MG63 (cell line): ENCODE measurements around the gene COL25A1. TPM values are rescaled to one million over a fixed set of nuclear protein-coding genes. Genes with fewer than 3 reads are reported as not detected.
"Not testable (repeated sequence)": the region's sequence is repeated elsewhere in the genome, so short reads cannot be mapped to it uniquely, and the experiment has no call there.

Experiments used
- DNase-seq: peaks from one replicate; pipeline ENCODE4 v3.0.0-alpha.2; 2020
- H3K27me3 ChIP-seq: fragments of 250-450 bp; sonication (Bioruptor Pico); 2 replicates; pipeline ENCODE4 v1.5.1; 2020; ENCODE audit warnings: mild to moderate bottlenecking, moderate library complexity
- H3K36me3 ChIP-seq: fragments of 250-450 bp; sonication (Bioruptor Pico); 2 replicates; pipeline ENCODE4 v1.5.1; 2020; ENCODE audit warnings: mild to moderate bottlenecking, moderate library complexity
- H3K4me3 ChIP-seq: fragments of 250-450 bp; sonication (Bioruptor Pico); 2 replicates; pipeline ENCODE4 v1.5.1; 2020; ENCODE audit warnings: mild to moderate bottlenecking, moderate library complexity
- H3K9me3 ChIP-seq: fragments of 250-450 bp; sonication (Bioruptor Pico); 2 replicates; pipeline ENCODE4 v1.5.1; 2020; ENCODE audit warnings: mild to moderate bottlenecking, moderate library complexity
- total RNA-seq: library from RNA; depleted of rRNA; stranded (reverse); fragments of >200 nt; shearing (Covaris generic); gene quantifications from 2 replicates; pipeline ENCODE4 v1.2.3, GENCODE V29; 2014; ENCODE audit warnings: low replicate concordance

Gene COL25A1
- total RNA-seq, 1 experiment from 2014 or later: not detected

DNA sequence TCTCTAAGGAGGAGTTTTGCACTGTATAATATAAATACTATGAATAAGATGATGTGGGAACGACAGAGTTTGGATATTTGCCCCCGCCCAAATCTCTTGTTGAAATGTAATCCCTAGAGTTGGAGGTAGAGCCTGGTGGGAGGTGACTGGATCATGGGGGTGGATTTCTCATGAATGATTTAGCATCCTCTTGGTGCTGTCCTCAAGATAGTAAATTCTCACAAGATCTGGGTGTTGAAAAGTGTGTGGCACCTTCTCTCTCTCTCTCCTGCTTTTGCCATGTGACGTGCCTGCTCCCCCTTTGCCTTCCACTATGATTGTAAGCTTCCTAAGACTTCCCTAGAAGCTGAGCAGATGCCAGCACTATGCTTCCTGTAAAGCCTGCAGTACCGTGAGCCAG lies 298.0 kb downstream of the COL25A1 start:
- Histone ChIP-seq H3K36me3 (no peaks in the 10 kb centered on the region), H3K9me3 (no peaks in the 10 kb centered on the region), H3K4me3 (no peak overlapping the region), H3K27me3 (no peaks in the 10 kb centered on the region)
- DNase-seq: no peak

DNA sequence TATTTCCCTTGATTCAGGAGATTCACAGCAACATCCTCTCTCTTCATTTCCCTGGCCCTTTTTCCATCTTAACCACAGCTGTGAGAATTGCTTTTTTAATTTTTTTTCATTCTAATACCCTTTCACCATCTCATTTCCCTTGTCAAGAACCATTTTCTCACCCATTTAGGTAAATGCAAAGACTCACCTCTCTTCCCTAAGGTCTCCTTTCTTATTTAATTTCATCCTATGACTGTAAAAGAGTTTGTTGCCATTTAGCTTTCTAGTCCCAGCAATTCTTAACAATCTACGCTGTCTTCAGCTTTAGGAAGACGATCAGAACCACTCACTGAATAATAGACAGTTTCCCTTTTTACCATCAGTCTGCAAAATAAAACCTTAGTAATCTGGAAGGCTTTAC lies 298.5 kb downstream of the COL25A1 start:
- H3K4me3 ChIP-seq: no peak overlapping the region

DNA sequence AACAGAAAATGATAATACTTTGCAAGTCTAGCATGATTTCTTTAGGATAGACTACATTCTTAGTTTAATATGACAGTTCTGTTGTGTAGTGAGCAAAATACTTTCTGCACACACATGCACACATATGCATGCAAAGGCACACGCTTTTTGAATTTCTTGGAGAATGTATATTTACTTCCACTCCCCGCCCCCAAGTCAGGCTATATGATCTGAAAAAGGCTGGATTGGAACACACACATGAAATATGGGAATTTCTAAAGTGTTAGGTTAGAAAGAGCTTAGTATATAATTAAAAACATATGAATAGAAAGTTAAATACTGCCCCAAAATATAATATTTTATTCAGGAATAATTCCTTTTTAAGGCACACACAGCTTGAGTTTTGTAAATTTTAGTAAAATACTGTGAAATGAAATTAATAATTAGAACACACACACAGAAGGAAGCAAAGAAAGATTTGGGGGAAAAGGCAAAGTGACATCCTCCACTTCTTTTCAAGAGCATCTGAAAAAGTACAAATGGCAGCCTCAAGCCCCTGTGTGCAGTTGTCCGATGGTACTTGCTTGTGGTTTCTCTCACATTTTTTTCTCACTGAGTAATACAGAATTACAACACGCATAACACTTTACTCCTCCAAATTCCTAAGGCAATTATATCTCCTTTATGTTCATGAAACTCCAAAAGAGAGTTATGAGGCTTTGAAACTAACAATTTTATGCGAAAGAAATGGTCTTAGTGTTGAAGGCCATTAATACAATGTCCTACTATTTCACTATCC lies 310.7 kb downstream of the COL25A1 start:
- Histone ChIP-seq H3K4me3 (no peak overlapping the region), H3K27me3 (no peaks in the 10 kb centered on the region), H3K36me3 (no peaks in the 10 kb centered on the region), H3K9me3 (no peaks in the 10 kb centered on the region)
- no peak for DNase-seq

More for the DNA sequence above, 298.5 kb downstream of the COL25A1 start:
- H3K36me3 ChIP-seq: no peaks in the 10 kb centered on the region
- no peaks in the 10 kb centered on the region for H3K27me3 ChIP-seq
- no peaks in the 10 kb centered on the region for H3K9me3 ChIP-seq
- DNase-seq: no peak

DNA sequence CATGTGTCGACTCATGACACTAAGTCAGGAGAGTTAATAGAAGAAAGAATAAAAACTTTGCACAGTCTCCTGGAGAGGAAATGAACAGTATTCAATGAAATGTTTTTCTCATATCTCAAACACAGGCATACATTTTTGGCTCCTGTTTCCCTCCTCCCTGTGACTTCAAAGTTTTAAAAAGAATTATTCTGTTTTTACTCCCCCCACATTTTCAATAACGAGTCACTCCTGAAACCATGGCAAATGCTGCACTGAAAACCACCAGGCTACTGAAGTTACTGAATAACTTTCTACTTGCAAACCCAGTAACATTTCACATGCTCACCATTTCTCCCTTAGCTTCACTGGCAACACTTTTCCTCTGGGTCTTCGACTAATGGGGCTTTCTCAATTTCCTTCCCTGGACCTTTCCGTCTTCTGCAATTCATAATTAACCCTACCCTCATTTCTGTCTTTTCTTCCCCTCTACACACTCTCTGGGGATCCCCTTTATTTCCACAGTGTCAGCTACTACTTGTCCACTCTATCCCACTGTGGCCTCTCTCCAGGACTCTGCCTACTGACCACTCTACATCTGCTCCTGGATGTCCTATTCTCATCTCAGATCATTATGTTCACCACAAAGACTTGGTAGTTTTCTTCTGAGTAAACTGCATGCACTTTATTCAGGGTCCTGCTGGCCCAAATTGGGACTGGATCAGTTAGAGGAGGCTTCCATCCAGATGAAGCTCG lies 313.8 kb downstream of the COL25A1 start:
- no peak for DNase-seq
- H3K4me3 ChIP-seq: no peak overlapping the region
- no peaks in the 10 kb centered on the region for H3K9me3 ChIP-seq
- no peaks in the 10 kb centered on the region for H3K36me3 ChIP-seq
- H3K27me3 ChIP-seq: no peaks in the 10 kb centered on the region

DNA sequence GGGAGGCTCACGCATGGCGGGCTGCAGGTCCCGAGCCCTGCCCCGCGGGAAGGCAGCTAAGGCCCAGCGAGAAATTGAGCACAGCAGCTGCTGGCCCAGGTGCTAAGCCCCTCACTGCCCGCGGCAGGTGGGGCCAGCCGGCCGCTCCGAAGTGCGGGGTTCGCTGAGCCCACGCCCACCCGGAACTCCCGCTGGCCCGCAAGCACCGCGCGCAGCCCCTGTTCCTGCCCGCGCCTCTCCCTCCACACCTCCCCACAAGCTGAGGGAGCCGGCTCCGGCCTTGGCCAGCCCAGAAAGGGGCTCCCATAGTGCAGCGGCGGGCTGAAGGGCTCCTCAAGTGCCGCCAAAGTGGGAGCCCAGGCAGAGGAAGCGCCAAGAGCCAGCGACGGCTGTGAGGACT lies 318.0 kb downstream of the COL25A1 start:
- not testable (repeated sequence) for H3K36me3 ChIP-seq, H3K4me3 ChIP-seq, H3K27me3 ChIP-seq, DNase-seq, H3K9me3 ChIP-seq

DNA sequence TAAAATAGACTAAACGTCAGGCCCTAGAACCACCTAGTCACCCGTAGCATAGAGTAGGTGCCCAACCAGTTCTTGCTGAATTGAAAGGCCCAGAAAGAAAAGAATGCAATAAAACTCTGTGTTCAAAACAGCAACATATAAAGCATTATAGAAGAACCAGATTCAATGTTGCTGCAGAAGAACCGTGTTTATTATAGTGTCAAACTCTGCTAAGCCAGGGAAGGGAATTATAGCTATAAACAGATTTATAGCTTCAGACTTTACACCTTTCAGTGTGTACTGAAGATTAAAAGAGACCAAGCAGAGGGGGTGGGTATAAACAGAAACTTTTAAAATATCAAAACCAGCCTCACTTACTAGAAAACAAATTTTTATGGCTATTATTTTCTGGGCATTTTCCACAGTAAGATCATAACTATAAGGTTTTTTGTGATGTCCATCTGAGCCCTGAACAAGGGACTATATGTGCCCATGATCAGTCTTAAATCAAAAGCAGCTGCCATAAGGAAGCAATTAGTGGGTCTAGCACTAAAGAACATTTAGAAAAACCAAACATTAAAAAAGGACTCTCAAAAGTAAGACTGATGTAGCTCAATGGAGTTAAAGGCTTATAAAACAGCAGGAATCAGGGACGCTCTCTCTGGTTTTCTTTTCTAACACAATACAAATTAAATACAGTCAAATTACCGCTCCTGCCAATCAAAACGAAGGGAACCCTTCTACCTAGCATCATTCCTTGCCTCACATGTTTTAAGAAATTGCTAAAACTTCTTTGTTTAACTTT lies 319.9 kb downstream of the COL25A1 start:
- H3K9me3 ChIP-seq: no peaks in the 10 kb centered on the region
- no peaks in the 10 kb centered on the region for H3K36me3 ChIP-seq
- no peak overlapping the region for H3K4me3 ChIP-seq
- no peaks in the 10 kb centered on the region for H3K27me3 ChIP-seq
- DNase-seq: no peak

DNA sequence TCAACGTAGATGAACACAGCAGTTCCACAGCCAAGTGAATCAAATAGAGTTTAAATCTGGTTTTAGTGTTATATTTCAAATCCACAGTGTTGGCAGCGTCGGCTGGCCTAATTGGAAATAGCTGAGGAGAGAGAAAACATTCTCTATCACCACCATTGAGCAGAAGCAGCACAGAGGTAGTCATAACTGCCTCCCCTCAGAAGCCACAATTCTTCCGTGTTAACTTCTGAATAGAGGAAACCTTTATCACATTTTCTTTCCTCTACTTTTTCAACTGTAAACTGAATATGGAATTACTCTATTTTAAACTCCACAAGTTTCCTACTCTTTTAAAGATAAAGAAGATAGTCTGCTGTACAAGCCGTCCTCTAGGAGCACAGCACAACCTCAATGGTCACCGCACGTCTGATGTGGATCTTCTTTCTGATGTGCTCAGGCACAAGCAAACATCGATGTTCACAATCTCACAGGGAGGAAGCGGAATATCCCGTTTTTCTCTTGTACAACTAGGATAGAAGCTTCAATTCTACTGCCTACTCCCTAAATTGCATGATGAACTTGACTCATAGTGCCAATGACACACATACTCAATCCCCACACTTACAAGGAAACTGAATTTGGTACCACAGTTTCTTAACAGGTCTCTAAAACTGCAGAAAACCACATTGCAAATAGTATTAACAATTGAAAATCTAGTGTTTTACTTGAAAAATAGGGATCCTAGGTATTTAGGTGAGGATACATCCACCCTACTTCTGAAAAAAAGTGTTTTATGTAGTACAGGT lies 321.8 kb downstream of the COL25A1 start:
- no peaks in the 10 kb centered on the region for H3K9me3 ChIP-seq
- no peak overlapping the region for H3K4me3 ChIP-seq
- no peaks in the 10 kb centered on the region for H3K27me3 ChIP-seq
- no peaks in the 10 kb centered on the region for H3K36me3 ChIP-seq
- no peak for DNase-seq

DNA sequence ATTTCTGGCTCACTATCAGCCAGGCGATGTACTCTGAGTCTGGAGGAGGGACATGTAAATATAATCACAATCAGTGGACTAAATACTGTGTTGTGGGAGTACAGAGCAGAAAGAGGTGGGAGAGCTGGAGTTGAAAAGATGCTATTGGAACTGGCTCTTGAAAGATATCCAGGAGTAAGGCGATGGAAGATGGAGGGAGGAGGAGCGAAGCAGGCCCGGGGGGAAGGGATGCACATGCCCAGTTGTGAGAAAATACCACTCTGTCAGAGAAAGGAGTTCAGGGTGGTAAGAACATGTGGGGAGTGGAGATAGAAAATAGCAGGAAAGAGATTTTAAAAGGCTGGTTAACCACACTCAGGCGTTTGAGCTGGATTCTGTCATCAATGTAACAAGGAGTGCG lies 322.7 kb downstream of the COL25A1 start:
- H3K36me3 ChIP-seq: no peaks in the 10 kb centered on the region
- H3K4me3 ChIP-seq: no peak overlapping the region
- no peaks in the 10 kb centered on the region for H3K9me3 ChIP-seq
- no peaks in the 10 kb centered on the region for H3K27me3 ChIP-seq
- no peak for DNase-seq

DNA sequence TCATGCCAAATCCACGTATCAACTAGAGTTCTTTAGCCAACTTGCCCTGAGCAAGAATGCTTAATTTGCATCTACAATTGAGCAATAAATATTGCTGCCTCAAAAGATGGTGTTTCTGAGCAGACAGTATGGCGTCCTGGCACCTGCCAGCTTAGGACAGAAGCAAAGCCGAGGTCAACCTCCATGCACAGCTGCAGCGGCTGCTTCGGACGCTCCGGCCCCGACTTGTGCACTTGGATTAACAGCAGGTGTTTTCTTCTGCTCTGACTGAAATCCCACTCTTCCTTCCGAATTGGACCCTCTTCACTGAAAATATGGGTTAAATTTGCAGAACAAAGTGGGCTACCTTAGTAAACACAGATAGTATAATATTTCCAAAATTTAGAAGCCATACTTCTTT lies 324.4 kb downstream of the COL25A1 start:
- Histone ChIP-seq H3K4me3 (no peak overlapping the region), H3K36me3 (no peaks in the 10 kb centered on the region), H3K27me3 (no peaks in the 10 kb centered on the region), H3K9me3 (no peaks in the 10 kb centered on the region)
- no peak for DNase-seq

DNA sequence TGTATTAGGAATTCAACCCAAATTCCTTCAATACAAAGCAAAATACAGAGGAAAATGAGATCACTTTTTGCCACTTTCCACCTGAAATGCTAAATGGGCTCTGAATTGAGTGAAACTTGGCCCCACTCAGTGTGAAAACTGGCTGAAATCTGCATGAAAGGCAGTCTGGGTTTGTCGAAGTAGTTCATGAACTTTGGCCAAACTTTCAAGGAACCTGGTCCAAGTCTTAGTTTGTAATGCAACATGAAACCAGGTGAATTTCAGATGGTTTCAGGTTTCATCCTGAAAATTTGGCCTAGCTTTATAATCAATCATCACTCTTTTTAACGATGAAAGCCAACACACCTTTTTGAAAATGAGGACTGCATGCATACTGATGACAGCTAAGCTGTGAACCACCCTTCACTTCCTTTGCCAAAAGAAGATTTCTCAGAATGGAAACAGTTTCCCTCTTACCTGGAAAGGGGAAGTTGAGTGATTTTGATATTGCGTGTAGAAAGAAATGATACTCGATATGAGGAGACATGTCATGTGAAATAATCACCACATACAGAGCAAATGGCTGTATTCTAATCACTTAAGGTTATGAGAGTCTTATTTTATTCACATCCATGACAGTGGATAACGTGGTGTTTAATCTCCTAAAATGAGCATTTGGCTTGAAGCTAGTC lies 329.7 kb downstream of the COL25A1 start:
- no peaks in the 10 kb centered on the region for H3K36me3 ChIP-seq

DNA sequence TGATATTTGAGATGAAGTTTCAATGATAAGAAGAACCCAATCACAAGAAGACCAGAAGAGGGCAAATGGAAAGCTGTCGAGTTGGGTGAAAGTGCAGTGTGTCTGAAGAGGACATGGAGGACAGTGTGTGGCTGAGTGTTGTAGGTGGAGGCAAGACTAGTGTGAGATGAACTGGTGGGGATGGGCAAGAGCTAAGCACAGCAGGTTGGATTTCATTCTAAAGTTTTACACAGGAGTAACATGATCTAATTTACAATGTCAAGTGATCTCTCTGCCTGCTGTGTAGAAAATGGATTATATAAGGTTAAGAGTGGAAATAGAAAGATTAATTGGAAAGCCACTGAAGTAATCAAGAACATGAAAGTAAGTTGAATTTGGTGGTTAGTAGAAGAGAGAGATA lies 331.0 kb downstream of the COL25A1 start:
- DNase-seq: no peak

More for the DNA sequence above, 329.7 kb downstream of the COL25A1 start:
- no peaks in the 10 kb centered on the region for H3K27me3 ChIP-seq
- H3K4me3 ChIP-seq: no peak overlapping the region
- no peaks in the 10 kb centered on the region for H3K9me3 ChIP-seq
- no peak for DNase-seq

DNA sequence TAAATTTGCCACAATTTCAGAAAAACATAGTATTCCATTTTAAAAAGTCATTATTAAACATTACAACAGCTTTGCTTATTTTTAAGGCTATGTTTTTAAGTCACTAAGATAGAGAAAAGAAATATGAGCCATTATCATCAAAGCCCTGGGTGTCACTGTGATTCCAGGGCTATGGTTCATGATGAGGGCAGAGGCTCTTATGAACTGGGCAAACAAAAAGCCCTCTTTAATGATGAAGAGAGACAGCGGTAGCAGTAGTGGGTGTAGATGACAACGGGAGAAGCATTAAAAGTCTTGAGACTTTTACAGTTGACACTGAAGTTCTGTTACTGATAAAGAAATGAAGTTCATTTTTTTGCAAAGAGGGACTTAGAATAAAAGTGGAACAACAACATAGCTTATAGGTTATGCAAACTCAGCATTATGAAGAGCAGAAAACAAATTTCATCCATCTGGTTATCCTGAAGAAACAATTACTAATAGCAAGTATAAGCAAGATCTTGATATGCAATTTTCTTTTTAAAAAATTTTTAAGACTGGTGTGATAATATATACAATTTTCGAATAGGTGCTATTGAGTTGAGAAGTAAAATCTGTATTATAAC lies 336.9 kb downstream of the COL25A1 start:
- Histone ChIP-seq H3K27me3 (no peaks in the 10 kb centered on the region), H3K9me3 (no peaks in the 10 kb centered on the region), H3K4me3 (no peak overlapping the region), H3K36me3 (no peaks in the 10 kb centered on the region)
- no peak for DNase-seq

More for the DNA sequence above, 331.0 kb downstream of the COL25A1 start:
- Histone ChIP-seq H3K36me3 (no peaks in the 10 kb centered on the region), H3K9me3 (no peaks in the 10 kb centered on the region), H3K27me3 (no peaks in the 10 kb centered on the region), H3K4me3 (no peak overlapping the region)

DNA sequence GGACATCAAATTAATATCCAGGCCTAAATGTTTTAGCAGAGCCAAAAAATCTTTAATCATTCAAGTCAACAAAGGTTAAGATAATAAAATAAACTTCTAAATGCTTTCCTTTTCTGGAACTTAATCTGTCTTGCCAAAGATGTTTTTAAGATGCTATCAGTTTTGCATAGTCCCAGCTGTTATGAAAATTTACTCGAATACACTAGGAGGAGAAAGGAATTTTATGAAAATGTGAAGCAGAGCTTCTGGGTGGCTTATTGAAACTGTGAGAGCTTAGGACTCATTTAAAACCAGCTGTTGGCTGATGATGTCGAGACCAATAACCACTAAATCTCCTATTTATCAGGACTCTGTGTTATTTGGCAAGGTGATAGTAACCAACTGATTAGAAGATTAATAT lies 337.4 kb downstream of the COL25A1 start:
- Histone ChIP-seq H3K9me3 (no peaks in the 10 kb centered on the region), H3K4me3 (no peak overlapping the region), H3K36me3 (no peaks in the 10 kb centered on the region), H3K27me3 (no peaks in the 10 kb centered on the region)
- no peak for DNase-seq

DNA sequence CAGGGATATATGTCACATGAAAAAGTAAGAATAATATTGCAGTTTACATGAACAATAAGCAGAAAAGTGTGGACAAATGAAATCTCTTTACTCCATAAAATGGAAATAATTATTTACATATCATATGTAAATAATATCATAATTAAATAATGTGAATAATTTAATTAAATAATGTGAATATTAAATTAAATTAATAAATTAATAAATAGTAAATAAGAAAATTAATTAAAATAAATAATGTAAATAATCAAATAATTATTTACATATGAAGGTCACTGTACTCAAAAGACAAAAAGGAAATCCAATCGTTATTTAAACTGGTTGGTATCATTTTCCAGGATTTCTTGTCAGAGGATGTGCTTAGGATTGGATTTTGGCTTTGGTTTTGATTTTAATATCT lies 338.5 kb downstream of the COL25A1 start:
- Histone ChIP-seq H3K27me3 (no peaks in the 10 kb centered on the region), H3K4me3 (no peak overlapping the region)
- no peak for DNase-seq

DNA sequence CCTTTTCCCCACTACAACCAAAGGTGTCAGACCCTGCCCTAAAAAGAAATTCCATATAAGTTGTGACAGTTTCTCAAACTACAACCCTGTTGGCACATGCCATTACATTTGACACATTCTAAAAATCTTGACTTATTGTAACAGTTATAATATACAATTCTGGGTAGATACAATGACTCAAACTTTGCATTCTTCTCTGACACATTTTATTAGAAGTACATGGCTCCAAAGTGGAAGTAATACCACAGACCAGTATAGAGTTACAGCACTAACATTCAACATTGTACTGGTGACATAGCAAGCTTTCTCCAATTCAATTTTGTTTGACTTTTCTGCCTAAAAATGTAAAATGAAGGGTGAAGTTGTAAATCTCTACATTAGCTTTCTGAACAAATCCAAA lies 343.0 kb downstream of the COL25A1 start:
- DNase-seq: no peak
- H3K4me3 ChIP-seq: no peak overlapping the region
- H3K27me3 ChIP-seq: no peaks in the 10 kb centered on the region
- no peaks in the 10 kb centered on the region for H3K9me3 ChIP-seq
- no peaks in the 10 kb centered on the region for H3K36me3 ChIP-seq

More for the DNA sequence above, 338.5 kb downstream of the COL25A1 start:
- no peaks in the 10 kb centered on the region for H3K9me3 ChIP-seq
- no peaks in the 10 kb centered on the region for H3K36me3 ChIP-seq

DNA sequence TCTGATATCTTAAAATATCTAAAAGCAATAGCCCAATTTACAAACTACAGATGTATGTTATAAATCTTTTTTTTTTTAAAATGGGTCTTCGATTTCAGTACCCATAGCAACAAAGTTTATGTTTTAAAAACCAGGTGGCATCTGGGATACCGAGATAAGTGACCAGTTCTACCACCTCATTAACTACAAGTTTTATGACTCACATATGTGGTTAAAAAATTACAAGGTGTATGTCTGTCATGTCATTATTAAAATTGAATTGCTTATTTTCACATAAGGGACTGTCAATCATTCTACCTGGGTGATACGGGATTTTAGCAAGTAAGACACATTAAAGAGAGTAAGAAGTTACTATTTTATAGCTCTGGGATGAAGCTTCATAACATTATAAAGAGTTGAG lies 347.6 kb downstream of the COL25A1 start:
- no peak for DNase-seq

More for the DNA sequence above, 347.6 kb downstream of the COL25A1 start:
- Histone ChIP-seq H3K27me3 (no peaks in the 10 kb centered on the region), H3K4me3 (no peak overlapping the region), H3K9me3 (no peaks in the 10 kb centered on the region), H3K36me3 (no peaks in the 10 kb centered on the region)
